ENCODE data around the gene OR6J1.

The OR6J1 gene

DNA sequence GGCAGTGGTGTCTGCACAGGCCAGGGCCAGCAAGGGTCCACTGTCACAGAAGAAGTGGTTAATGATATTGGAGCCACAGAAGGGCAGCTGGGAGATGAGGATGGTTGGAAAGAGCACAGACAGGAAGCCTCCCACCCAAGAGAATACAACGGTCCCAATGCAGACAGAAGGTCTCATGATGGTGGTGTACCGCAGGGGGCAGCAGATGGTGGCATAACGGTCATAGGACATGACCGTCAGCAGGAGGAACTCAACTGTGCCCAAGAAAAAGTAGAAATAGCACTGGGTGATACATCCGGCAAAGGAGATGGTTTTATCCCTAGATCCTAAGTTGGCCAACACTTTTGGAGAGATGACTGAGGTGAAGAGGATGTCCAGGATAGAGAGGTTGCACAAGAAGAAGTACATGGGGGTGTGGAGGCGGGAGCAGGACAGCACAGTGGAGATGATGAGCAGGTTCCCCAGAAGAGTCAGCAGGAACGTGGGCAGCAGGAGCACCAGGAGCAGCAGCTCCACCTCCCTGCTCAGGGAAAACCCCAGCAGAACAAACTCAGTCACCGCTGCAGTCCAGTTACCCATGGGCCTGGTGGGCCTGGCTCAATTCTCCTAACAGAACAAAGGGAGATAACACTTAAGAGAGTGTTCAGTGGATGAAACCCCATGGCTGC lies 9.8 kb downstream of the OR6J1 start:
- TF ChIP-seq, protein P1, sequence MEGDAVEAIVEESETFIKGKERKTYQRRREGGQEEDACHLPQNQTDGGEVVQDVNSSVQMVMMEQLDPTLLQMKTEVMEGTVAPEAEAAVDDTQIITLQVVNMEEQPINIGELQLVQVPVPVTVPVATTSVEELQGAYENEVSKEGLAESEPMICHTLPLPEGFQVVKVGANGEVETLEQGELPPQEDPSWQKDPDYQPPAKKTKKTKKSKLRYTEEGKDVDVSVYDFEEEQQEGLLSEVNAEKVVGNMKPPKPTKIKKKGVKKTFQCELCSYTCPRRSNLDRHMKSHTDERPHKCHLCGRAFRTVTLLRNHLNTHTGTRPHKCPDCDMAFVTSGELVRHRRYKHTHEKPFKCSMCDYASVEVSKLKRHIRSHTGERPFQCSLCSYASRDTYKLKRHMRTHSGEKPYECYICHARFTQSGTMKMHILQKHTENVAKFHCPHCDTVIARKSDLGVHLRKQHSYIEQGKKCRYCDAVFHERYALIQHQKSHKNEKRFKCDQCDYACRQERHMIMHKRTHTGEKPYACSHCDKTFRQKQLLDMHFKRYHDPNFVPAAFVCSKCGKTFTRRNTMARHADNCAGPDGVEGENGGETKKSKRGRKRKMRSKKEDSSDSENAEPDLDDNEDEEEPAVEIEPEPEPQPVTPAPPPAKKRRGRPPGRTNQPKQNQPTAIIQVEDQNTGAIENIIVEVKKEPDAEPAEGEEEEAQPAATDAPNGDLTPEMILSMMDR (IDR thresholded peaks at IDR 0.05), result no peak
- intact Hi-C loops (cut with DNase I; ENCODE audit: low total_unique reads), result no loop called here
- Histone ChIP-seq H3K27ac (no peak overlapping the region), H3K4me3 (no peak overlapping the region), H3K36me3 (no peaks in the 10 kb centered on the region), H3K27me3 (no peaks in the 10 kb centered on the region), H3K9me3 (no peaks in the 10 kb centered on the region), H3K4me1 (no peaks in the 10 kb centered on the region)
- DNase-seq, result no peak

DNA sequence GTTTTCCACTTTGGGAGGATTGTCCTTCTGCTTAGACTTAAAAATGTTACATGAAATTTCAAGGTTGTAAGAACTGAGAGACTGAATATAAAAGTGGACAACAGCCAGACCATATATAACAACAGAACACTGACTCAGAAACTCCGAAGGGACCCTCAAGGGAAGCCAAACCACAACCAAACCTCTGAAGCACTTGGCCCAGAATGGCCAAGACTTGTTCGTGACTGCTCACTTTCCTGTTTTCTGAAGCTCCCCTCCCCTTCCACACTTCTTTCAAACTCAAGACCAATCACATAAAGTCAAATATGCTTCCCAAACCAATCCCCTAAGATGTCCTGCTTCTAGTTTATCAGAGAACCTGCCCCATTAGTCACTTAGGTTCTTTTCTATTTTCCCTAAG lies 13.7 kb downstream of the OR6J1 start:
- TF ChIP-seq, protein P1 (IDR thresholded peaks at IDR 0.05), result no peak
- intact Hi-C loops (cut with DNase I; ENCODE audit: low total_unique reads), result no loop called here
- DNase-seq, result no peak
- H3K27me3 ChIP-seq, result no peaks in the 10 kb centered on the region
- H3K36me3 ChIP-seq, result no peaks in the 10 kb centered on the region
- H3K27ac ChIP-seq, result no peak overlapping the region
- H3K4me3 ChIP-seq, result no peak overlapping the region
- no peaks in the 10 kb centered on the region for H3K9me3 ChIP-seq
- no peaks in the 10 kb centered on the region for H3K4me1 ChIP-seq

DNA sequence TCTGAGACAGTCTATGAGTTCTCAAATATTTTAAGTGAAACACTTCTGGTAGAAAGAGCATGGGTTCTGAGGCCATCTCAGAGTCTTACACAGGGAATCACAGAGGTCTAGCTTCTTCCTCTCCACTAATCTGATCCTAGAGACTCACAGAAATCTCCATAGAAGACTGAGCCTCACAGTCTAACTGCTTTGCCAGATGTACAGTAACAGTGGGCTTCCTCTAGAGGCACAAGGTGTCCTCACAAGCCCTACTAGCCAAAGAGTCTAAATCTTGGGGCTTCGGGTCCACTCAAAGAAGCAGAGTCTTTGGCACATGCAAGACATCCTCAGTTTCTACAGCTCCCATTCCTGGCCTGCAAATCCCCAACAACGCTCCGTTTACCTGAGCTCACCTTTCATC lies 14.1 kb downstream of the OR6J1 start:
- Histone ChIP-seq H3K4me3 (no peak overlapping the region), H3K27ac (no peak overlapping the region), H3K9me3 (no peaks in the 10 kb centered on the region), H3K36me3 (no peaks in the 10 kb centered on the region), H3K27me3 (no peaks in the 10 kb centered on the region), H3K4me1 (no peaks in the 10 kb centered on the region)
- DNase-seq, result no peak
- TF ChIP-seq, protein P1 (IDR thresholded peaks at IDR 0.05), result no peak
- intact Hi-C loops (cut with DNase I; ENCODE audit: low total_unique reads), result no loop called here

DNA sequence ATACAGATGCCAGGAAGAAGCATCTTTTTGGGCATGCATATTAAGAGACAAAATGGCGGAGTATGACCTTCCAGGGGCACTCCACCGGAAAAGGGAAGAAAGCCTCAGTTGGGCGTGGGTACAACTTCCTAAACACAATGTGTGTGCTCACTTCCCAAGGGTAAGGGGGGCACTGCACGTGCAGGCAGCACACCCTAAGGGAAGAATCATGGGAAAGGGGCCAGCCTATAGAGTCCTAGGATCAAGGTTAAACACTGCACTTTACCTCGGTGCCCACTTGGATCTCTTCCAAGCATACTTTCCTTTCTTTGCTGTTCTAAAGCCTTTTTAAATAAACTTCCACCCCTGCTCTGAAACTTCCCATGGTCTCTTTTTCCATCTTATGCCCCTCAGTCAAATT lies 14.8 kb downstream of the OR6J1 start:
- H3K4me3 ChIP-seq, result no peak overlapping the region
- intact Hi-C loops (cut with DNase I; ENCODE audit: low total_unique reads), result no loop called here
- TF ChIP-seq, protein P1 (IDR thresholded peaks at IDR 0.05), result no peak
- no peak for DNase-seq
- H3K4me1 ChIP-seq, result no peaks in the 10 kb centered on the region
- no peaks in the 10 kb centered on the region for H3K9me3 ChIP-seq
- no peaks in the 10 kb centered on the region for H3K36me3 ChIP-seq
- no peak overlapping the region for H3K27ac ChIP-seq
- H3K27me3 ChIP-seq, result no peaks in the 10 kb centered on the region

DNA sequence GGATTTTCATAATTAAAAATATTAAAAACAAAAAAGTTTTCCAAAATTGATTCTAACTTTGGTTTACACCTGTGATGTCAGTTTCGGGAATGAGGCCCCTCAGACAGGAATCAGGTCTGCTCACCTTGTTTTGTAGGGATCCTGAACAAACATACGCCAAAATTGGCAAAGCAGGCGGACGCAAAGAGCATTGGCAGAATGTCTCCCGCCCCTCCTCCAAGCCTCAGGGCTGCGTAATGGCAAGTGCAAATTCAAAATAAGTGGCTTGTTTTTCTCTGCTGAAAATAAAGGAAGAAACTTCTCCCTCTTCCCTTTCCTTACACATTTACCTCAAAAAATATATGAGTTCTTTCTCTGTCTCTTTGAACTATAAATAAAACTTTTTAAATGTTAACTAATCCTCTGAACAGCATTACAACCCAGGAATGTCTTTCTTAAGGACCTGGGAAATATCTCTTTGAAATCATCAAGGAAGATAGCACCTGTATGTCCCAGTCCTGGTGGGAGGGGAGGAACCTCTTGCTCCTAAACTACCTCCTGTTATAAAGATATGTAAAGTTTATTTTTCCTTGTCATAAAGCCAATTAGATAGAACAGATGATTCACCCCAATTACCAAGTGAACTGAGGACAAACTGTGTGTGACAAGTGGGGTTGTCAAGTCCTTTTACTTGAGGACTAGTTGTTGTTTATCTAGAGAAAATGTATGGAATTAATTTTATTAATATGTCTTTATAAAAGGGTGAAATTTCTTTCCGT lies 16.5 kb downstream of the OR6J1 start:
- TF ChIP-seq, protein P1 (IDR thresholded peaks at IDR 0.05), result no peak
- Histone ChIP-seq H3K27me3 (no peaks in the 10 kb centered on the region), H3K4me3 (no peak overlapping the region), H3K9me3 (no peaks in the 10 kb centered on the region), H3K4me1 (no peaks in the 10 kb centered on the region), H3K36me3 (no peaks in the 10 kb centered on the region), H3K27ac (no peak overlapping the region)
- intact Hi-C loops (cut with DNase I; ENCODE audit: low total_unique reads), result no loop called here
- DNase-seq, result no peak

Data from tibial artery (tissue), 4 donors.